BJ (cell line): ENCODE data around the gene ARHGEF17. TPM values are rescaled to one million over a fixed set of nuclear protein-coding genes. Genes with fewer than 3 reads are reported as not detected.

Source experiments
- CTCF ChIA-PET: fragments of 350-600 bp; formaldehyde crosslinking; extraction: SDS; loops from one replicate; lab custom pipeline; 2021; ENCODE audit warnings: antibody characterized with exemption, inconsistent platforms; lab: Yijun Ruan, JAX
- POLR2A ChIA-PET: fragments of 300-600 bp; sonication (Branson Sonifier 250); formaldehyde crosslinking; extraction: SDS; loops from one replicate; lab custom pipeline; 2021; ENCODE audit warnings: antibody characterized with exemption; lab: Charles Lee
- DNase-seq: peaks from one replicate; pipeline ENCODE4 v3.0.0-alpha.2; 2011; ENCODE audit warnings: low read depth
- H3K27me3 ChIP-seq: 2 replicates; pipeline ENCODE4 v1.6.0; 2011; ENCODE audit warnings: low read length; ENCODE audit not compliant: control insufficient read depth, insufficient read depth
- H3K36me3 ChIP-seq: 2 replicates; pipeline ENCODE4 v1.5.1; 2011; ENCODE audit warnings: low read length; ENCODE audit not compliant: control insufficient read depth, insufficient read depth
- H3K4me3 ChIP-seq: 2 replicates; pipeline ENCODE4 v1.5.1; 2011; ENCODE audit warnings: low read depth, mild to moderate bottlenecking, control low read depth, low read length
- polyA plus RNA-seq: library from polyadenylated mRNA; depleted of rRNA; stranded (reverse); fragments of >200 nt; gene quantifications from 2 replicates; pipeline ENCODE4 v1.2.3, GENCODE V29; 2011
- TF ChIP-seq, protein P1 (sequence below): IDR thresholded peaks from 2 replicates; pipeline ENCODE4 v1.5.1; 2011; ENCODE audit warnings: low read depth, mild to moderate bottlenecking, control low read depth, inconsistent platforms, low read length, moderate library complexity; ENCODE audit not compliant: insufficient read depth

The ARHGEF17 gene
- polyA plus RNA-seq, 1 experiment = 85.7 TPM

DNA sequence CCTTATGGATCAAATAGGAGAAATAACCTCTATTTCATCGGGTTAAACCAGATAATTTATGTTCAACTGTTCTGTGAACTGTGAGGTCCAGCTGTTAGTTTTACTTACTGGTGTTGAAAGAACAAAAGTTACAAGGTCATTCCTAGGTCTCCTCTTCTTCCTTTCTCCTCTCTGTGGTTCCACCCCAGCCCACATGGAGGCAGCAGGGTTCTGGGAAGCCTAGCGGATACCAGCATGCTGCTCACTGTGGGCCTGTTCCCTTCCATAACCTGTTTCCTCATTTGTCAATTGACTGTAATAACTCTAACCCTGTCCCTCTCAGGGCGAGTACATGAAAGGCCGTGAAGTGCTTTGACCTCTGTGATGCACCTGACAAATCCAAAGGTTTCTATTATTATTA, 96.0 kb downstream of the ARHGEF17 start:
- no peak for DNase-seq

DNA sequence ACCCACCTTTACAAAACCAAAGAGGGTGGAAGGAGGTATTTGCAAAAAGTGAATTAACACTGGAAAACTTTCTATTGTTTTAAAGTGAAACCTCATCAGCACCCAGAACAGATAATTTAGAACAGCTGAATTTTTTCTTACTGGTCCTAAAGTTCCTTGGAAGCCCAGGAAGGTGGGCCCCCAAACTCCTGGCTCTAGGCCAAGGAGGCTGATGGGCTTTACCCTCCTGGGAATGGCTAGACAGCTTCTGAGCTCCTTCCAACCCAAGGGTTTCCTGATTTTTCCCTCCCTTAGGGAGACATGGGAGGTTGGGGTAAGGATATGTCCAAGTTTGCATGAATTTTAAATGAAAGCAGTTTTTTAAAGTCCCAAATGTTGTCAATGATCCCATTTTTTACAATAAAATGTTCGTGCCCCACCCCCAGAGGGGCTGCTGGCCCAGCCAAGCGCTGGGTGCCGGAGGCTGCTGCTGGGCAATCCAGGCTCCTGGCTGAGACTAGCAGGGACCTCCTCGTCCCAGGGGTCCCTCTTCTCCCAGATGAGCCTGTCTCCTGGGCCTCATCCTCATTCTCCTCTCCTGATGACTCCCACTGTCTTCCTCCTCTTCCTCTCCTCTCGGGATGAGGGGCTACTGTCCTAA, 96.5 kb downstream of the ARHGEF17 start:
- ChIA-PET POLR2A (no interaction called here), CTCF (interaction anchor here (1.2 to 9.7 kb wide), 3 partner anchors 10 to 258 kb away, joined by 8 to 100 read pairs (median 21); no protein-coding TSS in a partner anchor)
- no peak overlapping the region for H3K4me3 ChIP-seq
- H3K36me3 ChIP-seq = peaks cover 6% of the 10 kb centered on the region
- H3K27me3 ChIP-seq = no peaks in the 10 kb centered on the region
- TF ChIP-seq, protein P1, sequence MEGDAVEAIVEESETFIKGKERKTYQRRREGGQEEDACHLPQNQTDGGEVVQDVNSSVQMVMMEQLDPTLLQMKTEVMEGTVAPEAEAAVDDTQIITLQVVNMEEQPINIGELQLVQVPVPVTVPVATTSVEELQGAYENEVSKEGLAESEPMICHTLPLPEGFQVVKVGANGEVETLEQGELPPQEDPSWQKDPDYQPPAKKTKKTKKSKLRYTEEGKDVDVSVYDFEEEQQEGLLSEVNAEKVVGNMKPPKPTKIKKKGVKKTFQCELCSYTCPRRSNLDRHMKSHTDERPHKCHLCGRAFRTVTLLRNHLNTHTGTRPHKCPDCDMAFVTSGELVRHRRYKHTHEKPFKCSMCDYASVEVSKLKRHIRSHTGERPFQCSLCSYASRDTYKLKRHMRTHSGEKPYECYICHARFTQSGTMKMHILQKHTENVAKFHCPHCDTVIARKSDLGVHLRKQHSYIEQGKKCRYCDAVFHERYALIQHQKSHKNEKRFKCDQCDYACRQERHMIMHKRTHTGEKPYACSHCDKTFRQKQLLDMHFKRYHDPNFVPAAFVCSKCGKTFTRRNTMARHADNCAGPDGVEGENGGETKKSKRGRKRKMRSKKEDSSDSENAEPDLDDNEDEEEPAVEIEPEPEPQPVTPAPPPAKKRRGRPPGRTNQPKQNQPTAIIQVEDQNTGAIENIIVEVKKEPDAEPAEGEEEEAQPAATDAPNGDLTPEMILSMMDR = no peak
- no peak for DNase-seq

More for the DNA sequence above, 96.0 kb downstream of the ARHGEF17 start:
- peaks cover 6% of the 10 kb centered on the region for H3K36me3 ChIP-seq
- CTCF ChIA-PET = interaction anchor here (1.1 to 9.7 kb wide), 4 partner anchors 11 to 258 kb away, joined by 4 to 100 read pairs (median 14); no protein-coding TSS in a partner anchor
- POLR2A ChIA-PET = no interaction called here
- H3K27me3 ChIP-seq = no peaks in the 10 kb centered on the region
- H3K4me3 ChIP-seq = no peak overlapping the region
- TF ChIP-seq, protein P1 = peak; percentile 76

DNA sequence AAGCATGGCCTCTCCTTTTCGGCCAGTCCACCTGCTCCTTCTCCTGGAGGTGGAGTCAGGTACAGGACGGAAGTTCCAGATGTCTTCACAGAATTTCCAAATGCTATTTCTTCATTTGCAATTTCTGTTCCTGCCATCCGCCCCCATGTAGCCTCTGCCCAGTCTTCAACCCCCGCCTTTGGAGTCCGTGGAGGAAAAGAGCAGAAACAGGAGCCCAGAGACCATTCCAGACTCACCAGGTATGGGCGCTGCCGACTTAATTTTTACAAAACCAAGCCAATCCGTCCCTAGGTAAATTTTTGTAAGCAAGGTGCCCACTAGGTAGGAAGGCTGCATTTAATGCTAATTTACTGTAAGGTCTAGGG, 97.1 kb downstream of the ARHGEF17 start:
- ChIA-PET CTCF (interaction anchor here (1.5 to 4.2 kb wide), 3 partner anchors 12 to 256 kb away, joined by 5 to 28 read pairs (median 10); no protein-coding TSS in a partner anchor), POLR2A (no interaction called here)
- Histone ChIP-seq H3K36me3 (peaks cover 6% of the 10 kb centered on the region), H3K27me3 (no peaks in the 10 kb centered on the region), H3K4me3 (no peak overlapping the region)
- TF ChIP-seq, protein P1 = no peak
- DNase-seq = no peak

DNA sequence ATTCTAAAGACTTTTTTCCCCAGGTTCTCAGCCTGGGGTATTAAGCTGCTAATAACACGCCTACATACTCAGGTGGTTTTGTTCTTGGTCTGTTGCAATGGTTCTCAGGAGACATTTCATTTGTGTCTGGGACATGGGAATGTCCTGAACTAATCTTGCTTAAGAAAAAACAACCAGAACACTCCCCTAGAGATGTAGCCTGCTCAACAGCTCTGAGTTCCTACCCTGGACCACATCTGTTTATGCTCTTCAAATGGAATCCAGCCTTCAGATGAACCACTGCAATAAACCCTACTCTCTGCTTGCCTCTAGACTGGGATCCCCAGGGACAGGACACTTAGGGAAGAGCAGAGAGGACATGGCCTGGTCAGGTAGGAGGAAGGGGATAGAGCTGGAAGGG, 98.1 kb downstream of the ARHGEF17 start:
- H3K36me3 ChIP-seq = peaks cover 6% of the 10 kb centered on the region; the same call in 1 of the 2 replicates
- CTCF ChIA-PET = interaction anchor here (1.5 to 4.2 kb wide), 4 partner anchors 13 to 255 kb away, joined by 3 to 28 read pairs (median 8); no protein-coding TSS in a partner anchor
- H3K4me3 ChIP-seq = no peak overlapping the region
- no peaks in the 10 kb centered on the region for H3K27me3 ChIP-seq
- TF ChIP-seq, protein P1 = no peak
- POLR2A ChIA-PET = no interaction called here
- no peak for DNase-seq

DNA sequence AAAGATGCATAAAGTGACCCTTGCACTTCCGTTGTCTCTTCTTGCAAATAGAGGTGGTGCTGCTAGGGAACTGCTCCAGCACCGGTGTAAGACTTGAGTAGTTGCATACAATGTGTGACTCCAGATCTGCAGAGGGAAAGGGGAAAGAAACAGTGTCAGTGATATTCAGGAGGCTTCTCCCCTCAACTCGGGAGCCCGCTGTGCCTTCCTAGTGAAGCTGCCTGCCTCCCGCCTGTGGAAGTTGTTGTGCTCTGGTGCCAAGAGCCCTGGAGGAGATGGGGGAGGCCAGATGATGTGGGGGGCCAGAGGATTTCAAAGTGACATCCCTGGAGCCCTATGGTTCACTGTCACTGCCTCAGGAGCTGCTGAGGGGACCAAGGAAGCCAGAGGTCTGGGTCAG, 98.5 kb downstream of the ARHGEF17 start:
- CTCF ChIA-PET = interaction anchor here (0.9 to 4.2 kb wide), 7 partner anchors 13 to 255 kb away, joined by 3 to 28 read pairs (median 4); no protein-coding TSS in a partner anchor
- TF ChIP-seq, protein P1 = no peak
- Histone ChIP-seq H3K27me3 (no peaks in the 10 kb centered on the region), H3K36me3 (peaks cover 6% of the 10 kb centered on the region; the same call in 1 of the 2 replicates), H3K4me3 (no peak overlapping the region)
- POLR2A ChIA-PET = no interaction called here
- no peak for DNase-seq
